HepG2 (cell line): ENCODE measurements around the gene FBXW4.
"Not testable (repeated sequence)": the region's sequence is repeated elsewhere in the genome, so short reads cannot be mapped to it uniquely, and the experiment has no call there.

Experiments used
- ARNT ChIP-seq: fragments of 450-650 bp; IDR thresholded peaks from 2 replicates; pipeline ENCODE4 v1.6.1; 2017
- CBX5 ChIP-seq: sonication (generic); formaldehyde crosslinking; IDR thresholded peaks from 2 replicates; pipeline ENCODE4 v1.4.0; 2020; ENCODE audit warnings: missing genetic modification reagents, borderline replicate concordance
- MEIS1 ChIP-seq: sonication (generic); formaldehyde crosslinking; IDR thresholded peaks from 2 replicates; pipeline ENCODE4 v1.9.0; 2021; ENCODE audit warnings: mild to moderate bottlenecking, missing genetic modification reagents, moderate library complexity, borderline replicate concordance
- RELA ChIP-seq: sonication (generic); formaldehyde crosslinking; IDR thresholded peaks from 2 replicates; pipeline ENCODE4 v1.4.0; 2020; ENCODE audit warnings: missing genetic modification reagents
- SMC3 ChIP-seq: IDR thresholded peaks from 2 replicates; pipeline ENCODE4 v1.6.1; 2011; ENCODE audit warnings: low read length, improper control_type of control experiment
- SP4 ChIP-seq: sonication (generic); formaldehyde crosslinking; IDR thresholded peaks from 2 replicates; pipeline ENCODE4 v1.8.1; 2023; ENCODE audit warnings: mild to moderate bottlenecking, missing genetic modification reagents
- ZBTB8A ChIP-seq: sonication (generic); formaldehyde crosslinking; IDR thresholded peaks from 2 replicates; pipeline ENCODE4 v1.4.0; 2020; ENCODE audit warnings: mild to moderate bottlenecking, low read depth, missing genetic modification reagents, borderline replicate concordance
- ZFP36L1 ChIP-seq: sonication (generic); formaldehyde crosslinking; IDR thresholded peaks from 2 replicates; pipeline ENCODE4 v1.8.0; 2022; ENCODE audit warnings: mild to moderate bottlenecking, missing genetic modification reagents, moderate library complexity
- ZNF292 ChIP-seq: sonication (generic); formaldehyde crosslinking; IDR thresholded peaks from 2 replicates; pipeline ENCODE4 v1.8.1; 2022; ENCODE audit warnings: mild to moderate bottlenecking, low read depth, missing genetic modification reagents, borderline replicate concordance
- TF ChIP-seq, protein P1 (sequence below): sonication (generic); formaldehyde crosslinking; IDR thresholded peaks from 2 replicates; pipeline ENCODE4 v1.5.0; 2020; ENCODE audit warnings: mild to moderate bottlenecking, missing genetic modification reagents, moderate library complexity
- TF ChIP-seq, protein P2 (sequence below): sonication (generic); formaldehyde crosslinking; IDR thresholded peaks from 2 replicates; pipeline ENCODE4 v1.5.0; 2020; ENCODE audit warnings: missing genetic modification reagents

DNA sequence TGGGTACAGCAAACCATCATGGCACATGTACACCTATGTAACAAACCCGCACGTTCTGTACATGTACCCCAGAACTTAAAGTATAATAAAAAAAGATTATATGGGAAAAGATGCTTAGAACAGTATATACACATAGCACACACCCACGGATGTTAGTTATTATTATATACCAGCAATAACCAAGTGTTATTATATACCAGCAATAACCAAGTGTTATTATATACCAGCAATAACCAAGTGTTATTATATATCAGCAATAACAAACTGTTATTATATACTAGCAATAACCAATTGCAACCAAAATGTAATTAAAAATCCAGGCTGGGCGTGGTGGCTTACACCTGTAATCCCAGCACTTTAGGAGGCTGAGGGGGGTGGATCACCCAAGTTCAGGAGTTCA is 61.5 kb downstream of the FBXW4 start:
- not testable (repeated sequence) for TF ChIP-seq SP4 (CRISPR knock-in tag); ZBTB8A (CRISPR knock-in tag); ZFP36L1; ZNF292 (CRISPR knock-in tag); MEIS1 (CRISPR knock-in tag); CBX5; ARNT; RELA (CRISPR knock-in tag); SMC3
- TF ChIP-seq, protein P1, sequence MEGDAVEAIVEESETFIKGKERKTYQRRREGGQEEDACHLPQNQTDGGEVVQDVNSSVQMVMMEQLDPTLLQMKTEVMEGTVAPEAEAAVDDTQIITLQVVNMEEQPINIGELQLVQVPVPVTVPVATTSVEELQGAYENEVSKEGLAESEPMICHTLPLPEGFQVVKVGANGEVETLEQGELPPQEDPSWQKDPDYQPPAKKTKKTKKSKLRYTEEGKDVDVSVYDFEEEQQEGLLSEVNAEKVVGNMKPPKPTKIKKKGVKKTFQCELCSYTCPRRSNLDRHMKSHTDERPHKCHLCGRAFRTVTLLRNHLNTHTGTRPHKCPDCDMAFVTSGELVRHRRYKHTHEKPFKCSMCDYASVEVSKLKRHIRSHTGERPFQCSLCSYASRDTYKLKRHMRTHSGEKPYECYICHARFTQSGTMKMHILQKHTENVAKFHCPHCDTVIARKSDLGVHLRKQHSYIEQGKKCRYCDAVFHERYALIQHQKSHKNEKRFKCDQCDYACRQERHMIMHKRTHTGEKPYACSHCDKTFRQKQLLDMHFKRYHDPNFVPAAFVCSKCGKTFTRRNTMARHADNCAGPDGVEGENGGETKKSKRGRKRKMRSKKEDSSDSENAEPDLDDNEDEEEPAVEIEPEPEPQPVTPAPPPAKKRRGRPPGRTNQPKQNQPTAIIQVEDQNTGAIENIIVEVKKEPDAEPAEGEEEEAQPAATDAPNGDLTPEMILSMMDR: not testable (repeated sequence)
- TF ChIP-seq, protein P2, sequence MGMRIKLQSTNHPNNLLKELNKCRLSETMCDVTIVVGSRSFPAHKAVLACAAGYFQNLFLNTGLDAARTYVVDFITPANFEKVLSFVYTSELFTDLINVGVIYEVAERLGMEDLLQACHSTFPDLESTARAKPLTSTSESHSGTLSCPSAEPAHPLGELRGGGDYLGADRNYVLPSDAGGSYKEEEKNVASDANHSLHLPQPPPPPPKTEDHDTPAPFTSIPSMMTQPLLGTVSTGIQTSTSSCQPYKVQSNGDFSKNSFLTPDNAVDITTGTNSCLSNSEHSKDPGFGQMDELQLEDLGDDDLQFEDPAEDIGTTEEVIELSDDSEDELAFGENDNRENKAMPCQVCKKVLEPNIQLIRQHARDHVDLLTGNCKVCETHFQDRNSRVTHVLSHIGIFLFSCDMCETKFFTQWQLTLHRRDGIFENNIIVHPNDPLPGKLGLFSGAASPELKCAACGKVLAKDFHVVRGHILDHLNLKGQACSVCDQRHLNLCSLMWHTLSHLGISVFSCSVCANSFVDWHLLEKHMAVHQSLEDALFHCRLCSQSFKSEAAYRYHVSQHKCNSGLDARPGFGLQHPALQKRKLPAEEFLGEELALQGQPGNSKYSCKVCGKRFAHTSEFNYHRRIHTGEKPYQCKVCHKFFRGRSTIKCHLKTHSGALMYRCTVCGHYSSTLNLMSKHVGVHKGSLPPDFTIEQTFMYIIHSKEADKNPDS (CRISPR knock-in tag): not testable (repeated sequence)
